GM18526 (cell line): ENCODE measurements around the gene CEP97.

Source experiments
- POLR2A ChIP-seq: IDR thresholded peaks from 3 replicates; pipeline ENCODE4 v1.6.1; 2011; ENCODE audit not compliant: insufficient read length; ENCODE audit errors: extremely low read depth

Gene CEP97

DNA sequence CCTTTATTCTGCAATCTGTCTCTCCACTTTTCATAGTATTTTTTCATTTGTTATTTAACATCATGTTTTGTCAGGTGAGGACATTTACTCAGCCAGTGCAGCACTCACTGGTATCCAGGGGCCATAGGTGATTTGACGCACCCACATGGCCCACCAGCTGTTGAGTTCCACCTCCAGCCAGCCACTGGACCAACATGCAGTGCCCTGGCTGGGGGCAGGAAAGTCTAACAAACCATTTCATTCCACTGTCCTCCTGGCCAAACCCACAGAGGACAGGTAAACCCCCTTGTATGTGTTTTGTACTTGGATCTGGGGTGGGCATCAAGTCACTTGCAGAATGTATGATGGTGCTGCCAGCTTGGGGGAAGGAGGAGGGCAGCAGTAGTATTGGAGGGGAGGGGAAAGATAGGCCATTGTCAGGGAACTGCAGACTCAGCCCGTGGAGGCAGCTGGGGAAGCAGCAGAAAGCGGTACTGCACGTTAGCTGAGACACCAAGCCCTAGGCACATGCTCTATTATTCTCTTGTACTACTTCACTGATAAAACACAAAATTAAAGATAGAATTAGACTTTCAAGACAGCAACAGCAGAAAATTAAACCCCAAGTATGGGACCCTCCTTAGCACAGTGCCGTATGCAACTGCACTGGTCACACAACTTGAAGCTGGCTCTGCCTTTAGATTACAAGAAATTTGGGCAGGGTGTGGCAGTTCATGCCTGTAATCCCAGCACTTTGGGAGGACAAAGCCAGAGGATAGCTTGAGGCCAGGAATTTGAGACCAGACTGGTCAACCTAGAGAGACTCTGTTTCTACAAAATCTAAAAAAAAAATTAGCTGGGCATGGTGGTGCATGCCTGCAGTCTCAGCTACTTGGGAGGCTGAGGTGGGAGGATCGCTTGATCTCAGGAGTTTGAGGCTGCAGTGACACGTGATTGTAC, 22.4 kb upstream of the CEP97 start:
- no peak for TF ChIP-seq POLR2A

DNA sequence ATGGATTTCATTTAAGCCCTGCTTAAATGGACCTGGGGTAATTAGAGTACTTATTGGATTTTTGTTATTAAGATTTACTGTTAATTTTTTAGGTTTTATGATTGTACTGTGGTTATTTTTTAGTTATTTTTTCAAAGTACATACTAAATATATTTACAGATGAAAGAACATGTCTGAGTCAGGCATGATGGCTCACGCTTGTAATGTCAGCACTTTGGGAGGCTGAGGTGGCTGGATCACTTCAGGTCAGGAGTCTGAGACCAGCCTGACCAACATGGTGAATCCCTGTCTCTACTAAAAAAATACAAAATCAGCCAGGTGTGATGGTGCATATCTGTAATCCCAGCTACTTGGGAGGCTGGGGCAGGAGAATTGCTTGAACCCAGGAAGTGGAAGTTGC, 21.7 kb upstream of the CEP97 start:
- TF ChIP-seq POLR2A = no peak

GRCh38 chr3:101703169-101703568, 21.2 kb upstream of the CEP97 start:
- TF ChIP-seq POLR2A = no peak

GRCh38 chr3:101709126-101709525, 15.3 kb upstream of the CEP97 start:
- TF ChIP-seq POLR2A = no peak

DNA sequence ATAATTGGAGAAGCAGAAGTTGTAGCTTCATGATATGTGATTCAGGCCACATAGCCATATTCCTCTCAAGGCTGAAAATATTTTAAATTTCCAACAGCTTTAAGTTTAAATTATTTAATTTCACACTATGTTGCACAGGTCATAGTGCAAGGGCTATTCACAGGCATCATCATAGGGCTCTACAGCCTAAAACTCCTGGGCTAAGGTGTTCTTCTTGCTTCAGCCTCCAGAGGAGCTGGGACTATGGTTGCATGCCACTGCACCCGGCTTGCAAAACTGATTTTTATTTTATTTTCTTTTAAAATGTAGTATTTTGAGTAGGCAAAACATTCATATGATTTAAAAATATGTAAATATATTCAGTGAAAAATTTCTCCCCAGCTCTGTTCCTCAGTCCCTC, 6.0 kb upstream of the CEP97 start:
- no peak for TF ChIP-seq POLR2A

DNA sequence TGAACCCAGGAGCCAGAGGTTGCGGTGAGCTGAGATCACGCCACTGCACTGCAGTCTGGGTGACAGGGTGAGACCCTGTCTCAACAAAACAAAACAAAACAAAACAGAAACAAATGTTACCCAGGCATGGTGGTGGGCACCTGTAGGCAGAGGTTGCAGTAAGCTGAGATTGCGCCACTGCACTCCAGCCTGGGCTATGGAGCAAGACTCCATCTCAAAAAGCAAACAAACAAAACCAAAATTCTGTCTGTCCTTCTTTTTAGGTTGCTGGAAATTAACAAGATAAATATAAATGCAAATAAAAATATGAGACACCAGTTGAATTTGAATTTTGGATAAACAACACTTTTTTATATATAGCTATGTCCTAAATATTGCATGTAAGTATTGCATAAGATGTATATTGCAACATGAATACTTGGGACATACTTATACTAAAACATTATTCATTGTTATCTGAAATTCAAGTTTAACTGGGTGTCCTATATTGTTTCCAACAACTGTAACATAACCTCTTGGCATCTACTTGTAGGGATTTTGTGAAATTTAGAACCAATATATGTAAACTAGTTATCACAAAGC, 4.7 kb upstream of the CEP97 start:
- no peak for TF ChIP-seq POLR2A

GRCh38 chr3:101720851-101721840, 3.3 kb upstream of the CEP97 start:
- no peak for TF ChIP-seq POLR2A

GRCh38 chr3:101722394-101723173, 1.8 kb upstream of the CEP97 start:
- no peak for TF ChIP-seq POLR2A

DNA sequence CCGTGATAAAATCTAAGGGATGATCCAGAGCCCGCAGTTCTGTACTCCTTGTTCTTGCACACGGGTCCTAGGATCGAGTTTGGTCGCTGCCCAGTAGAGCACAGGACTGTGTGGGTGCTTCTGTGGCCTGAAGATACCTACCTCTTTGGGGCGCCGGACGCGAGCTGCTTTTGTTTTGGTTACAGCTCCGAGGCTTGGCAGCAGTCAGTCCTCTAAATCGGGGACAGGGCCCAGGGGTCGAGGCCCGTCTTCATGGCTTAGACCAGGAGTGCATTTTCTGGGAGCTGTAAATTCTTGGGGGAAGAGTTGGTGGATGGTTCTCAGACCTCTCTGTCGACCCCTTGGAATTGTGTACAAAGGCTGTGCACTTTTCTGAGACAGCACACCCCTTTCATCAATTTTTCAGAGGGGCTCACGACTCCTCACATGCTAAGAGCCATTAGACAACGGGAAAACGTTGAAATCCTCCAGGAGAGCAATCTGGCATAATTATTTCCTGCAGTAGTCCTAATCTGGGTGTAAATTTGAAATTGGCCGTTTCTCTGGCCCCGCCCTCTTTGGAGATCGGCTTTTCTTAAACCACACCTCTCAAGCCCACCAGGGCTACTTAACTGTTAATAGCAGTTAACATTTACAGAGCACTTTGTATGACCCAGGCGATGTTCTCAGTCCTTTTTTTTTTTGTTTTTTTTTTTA, 928 bp downstream of the CEP97 start:
- no peak for TF ChIP-seq POLR2A

DNA sequence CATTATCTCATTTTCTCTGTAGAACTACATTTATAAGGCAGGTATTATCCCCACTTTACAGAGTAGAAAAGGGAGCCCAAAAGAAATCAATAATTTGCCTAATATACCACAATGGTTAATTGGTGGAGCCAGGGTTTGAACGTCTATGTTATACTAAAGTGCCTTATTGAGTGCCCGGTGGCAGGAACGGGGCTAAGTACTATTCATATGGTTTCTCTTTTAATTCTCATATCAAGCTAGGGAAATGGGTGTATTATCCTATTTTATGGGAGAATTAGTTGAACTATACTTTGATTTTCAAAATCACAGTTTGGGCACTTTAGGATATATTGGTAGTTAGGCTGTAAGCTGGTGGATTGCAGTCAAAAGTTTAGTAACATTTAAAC, 1.5 kb downstream of the CEP97 start:
- no peak for TF ChIP-seq POLR2A

GRCh38 chr3:101729586-101729985, 5.2 kb downstream of the CEP97 start:
- TF ChIP-seq POLR2A = no peak

DNA sequence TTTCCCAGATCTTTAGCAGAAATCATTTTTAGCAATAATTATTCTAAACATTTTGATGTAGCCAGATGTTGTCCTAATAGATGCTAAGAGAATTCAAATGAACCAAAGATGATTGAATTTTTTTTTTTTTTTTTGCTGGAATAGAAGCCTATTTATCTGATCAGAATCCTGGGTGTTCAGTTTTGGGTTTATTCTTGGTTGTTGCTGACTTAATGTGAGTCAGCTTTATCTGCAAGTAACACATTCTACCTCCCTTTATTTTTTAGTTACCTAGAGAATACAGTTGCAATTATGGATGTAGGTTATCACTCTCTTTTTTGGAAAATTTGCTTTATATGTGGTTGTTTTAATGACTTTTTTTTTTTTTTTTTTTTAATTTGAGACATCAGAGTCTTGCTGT, 6.4 kb downstream of the CEP97 start:
- no peak for TF ChIP-seq POLR2A

GRCh38 chr3:101732240-101732641, 7.8 kb downstream of the CEP97 start:
- no peak for TF ChIP-seq POLR2A

GRCh38 chr3:101735833-101736232, 11.4 kb downstream of the CEP97 start:
- TF ChIP-seq POLR2A = no peak
